ENCODE results near the gene PKD2L1. TPM values are rescaled to one million over a fixed set of nuclear protein-coding genes. Genes with fewer than 3 reads are reported as not detected.

Gene PKD2L1
- total and polyA plus RNA-seq, 12 donors: not detected

DNA sequence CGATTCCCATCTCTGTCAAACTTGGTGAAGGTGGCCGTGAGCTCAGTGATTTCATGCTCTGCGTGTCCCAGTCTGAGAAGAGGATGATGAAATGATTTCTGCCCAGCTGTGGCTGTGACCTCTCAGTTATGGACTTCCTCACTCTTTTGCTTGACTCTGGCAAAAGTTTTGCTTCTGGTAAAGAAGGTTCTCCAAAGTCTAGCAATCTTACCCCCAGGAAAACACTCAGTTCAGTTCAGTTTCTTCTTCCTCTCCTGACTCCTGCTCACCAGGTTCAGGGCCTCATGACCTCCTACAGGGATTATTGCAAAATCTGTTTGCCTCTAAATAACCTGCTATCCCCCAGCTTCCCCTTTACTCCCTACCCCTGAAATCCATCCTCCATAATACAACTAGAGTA is 38.7 kb downstream of the PKD2L1 start:
- Histone ChIP-seq H3K27me3 (peaks cover 0 to 36% (median 11%) of the 10 kb centered on the region in 7 donors), H3K27ac (peak overlapping the region in 1 of 10 donors; percentile 71), H3K4me3 (no peak overlapping the region), H3K36me3 (no peaks in the 10 kb centered on the region), H3K9me3 (no peaks in the 10 kb centered on the region), H3K4me1 (peaks cover 0 to 33% (median 5%) of the 10 kb centered on the region in 9 donors)
- ATAC-seq (no peak), DNase-seq (no peak)
- TF ChIP-seq, protein P1, sequence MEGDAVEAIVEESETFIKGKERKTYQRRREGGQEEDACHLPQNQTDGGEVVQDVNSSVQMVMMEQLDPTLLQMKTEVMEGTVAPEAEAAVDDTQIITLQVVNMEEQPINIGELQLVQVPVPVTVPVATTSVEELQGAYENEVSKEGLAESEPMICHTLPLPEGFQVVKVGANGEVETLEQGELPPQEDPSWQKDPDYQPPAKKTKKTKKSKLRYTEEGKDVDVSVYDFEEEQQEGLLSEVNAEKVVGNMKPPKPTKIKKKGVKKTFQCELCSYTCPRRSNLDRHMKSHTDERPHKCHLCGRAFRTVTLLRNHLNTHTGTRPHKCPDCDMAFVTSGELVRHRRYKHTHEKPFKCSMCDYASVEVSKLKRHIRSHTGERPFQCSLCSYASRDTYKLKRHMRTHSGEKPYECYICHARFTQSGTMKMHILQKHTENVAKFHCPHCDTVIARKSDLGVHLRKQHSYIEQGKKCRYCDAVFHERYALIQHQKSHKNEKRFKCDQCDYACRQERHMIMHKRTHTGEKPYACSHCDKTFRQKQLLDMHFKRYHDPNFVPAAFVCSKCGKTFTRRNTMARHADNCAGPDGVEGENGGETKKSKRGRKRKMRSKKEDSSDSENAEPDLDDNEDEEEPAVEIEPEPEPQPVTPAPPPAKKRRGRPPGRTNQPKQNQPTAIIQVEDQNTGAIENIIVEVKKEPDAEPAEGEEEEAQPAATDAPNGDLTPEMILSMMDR (IDR thresholded peaks at IDR 0.05): no peak
- 72% methylated on average over 3 of the region's 3 CpGs for WGBS, 2 donors
- intact Hi-C loops (cut with DNase I): no loop called here

DNA sequence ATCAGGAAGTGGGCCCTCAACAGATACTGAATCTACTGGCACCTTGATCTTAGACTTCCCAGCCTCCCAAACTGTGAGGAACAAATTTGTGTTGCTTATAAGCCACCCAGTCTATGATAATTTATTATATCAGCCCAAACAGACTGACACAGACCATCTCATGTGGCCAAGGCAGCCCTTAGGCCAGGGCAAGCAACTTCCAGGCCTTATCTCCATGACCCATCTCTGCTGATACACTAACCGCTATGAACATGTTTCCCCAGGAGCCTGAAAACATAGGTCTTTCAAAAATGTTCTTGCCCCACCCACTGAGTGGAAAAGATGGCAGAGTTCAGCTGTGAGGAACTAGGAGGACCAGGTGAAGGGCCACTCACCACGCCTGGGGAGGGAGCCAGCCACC is 40.4 kb downstream of the PKD2L1 start:
- 78 to 85% methylated on average over 2 of the region's 2 CpGs for WGBS, 2 donors
- Histone ChIP-seq H3K4me3 (no peak overlapping the region), H3K27ac (no peak overlapping the region), H3K36me3 (peaks cover 0 to 3% (median 0%) of the 10 kb centered on the region in 9 donors), H3K9me3 (no peaks in the 10 kb centered on the region), H3K4me1 (peaks cover 0 to 45% (median 18%) of the 10 kb centered on the region in 9 donors), H3K27me3 (peaks cover 0 to 21% (median 0%) of the 10 kb centered on the region in 7 donors)
- ATAC-seq (no peak), DNase-seq (no peak)
- intact Hi-C loops (cut with DNase I): no loop called here
- TF ChIP-seq, protein P1 (IDR thresholded peaks at IDR 0.05): no peak

DNA sequence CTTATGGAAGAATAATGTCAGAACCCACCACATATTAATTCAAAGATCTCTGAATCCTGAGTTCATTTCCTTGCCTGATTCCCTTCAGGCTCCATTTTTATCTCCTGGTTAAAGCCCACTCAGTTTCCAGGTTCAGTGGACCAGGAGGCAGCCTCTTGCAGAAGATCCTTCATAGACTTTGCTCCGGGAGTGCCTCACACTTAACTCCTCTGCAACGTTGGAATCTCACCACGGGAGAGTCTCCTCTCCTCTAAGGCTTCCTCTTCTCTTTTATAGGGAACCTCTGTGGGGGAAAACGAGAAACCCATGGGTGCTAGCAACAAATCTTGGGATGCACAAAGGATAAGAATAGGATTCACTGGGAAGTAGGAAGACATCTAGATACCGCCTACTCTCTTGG is 41.8 kb downstream of the PKD2L1 start:
- peaks cover 0 to 8% (median 0%) of the 10 kb centered on the region in 7 donors for H3K27me3 ChIP-seq
- TF ChIP-seq, protein P1 (IDR thresholded peaks at IDR 0.05): no peak
- H3K4me1 ChIP-seq: peaks cover 0 to 59% (median 24%) of the 10 kb centered on the region in 9 donors
- H3K4me3 ChIP-seq: no peak overlapping the region
- peaks cover 0 to 16% (median 3%) of the 10 kb centered on the region in 9 donors for H3K36me3 ChIP-seq
- DNase-seq: no peak
- no peaks in the 10 kb centered on the region for H3K9me3 ChIP-seq
- no peak for ATAC-seq
- intact Hi-C loops (cut with DNase I): no loop called here
- H3K27ac ChIP-seq: no peak overlapping the region
- WGBS, 2 donors: 80 to 85% methylated on average over 5 of the region's 5 CpGs

DNA sequence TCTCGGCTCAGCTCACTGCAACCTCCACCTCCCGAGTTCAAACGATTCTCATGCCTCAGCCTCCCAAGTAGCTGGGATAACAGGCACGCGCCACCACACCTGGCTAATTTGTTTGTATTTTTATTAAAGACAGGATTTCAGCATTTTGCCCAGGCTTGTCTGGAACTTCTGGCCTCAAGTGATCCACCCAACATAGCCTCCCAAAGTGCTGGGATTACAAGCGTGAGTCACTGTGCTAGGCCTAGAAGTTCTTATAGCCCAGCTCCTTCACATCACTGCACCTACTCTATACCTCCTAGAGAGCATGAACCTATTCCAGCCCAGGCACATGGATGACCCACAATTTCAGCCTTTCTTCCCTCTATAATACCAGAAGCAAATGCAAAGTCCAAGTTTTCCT is 42.3 kb downstream of the PKD2L1 start:
- WGBS, 2 donors: 95 to 98% methylated on average over 6 of the region's 6 CpGs
- H3K4me3 ChIP-seq: no peak overlapping the region
- peaks cover 0 to 3% (median 0%) of the 10 kb centered on the region in 7 donors for H3K27me3 ChIP-seq
- H3K9me3 ChIP-seq: no peaks in the 10 kb centered on the region
- TF ChIP-seq, protein P1 (IDR thresholded peaks at IDR 0.05): no peak
- H3K4me1 ChIP-seq: peaks cover 0 to 63% (median 29%) of the 10 kb centered on the region in 9 donors
- DNase-seq (no peak), ATAC-seq (no peak)
- H3K27ac ChIP-seq: peak overlapping the region in 1 of 10 donors; percentile 90
- intact Hi-C loops (cut with DNase I): no loop called here
- H3K36me3 ChIP-seq: peaks cover 0 to 21% (median 3%) of the 10 kb centered on the region in 9 donors

All from heart right ventricle (tissue), 16 donors.